ENCODE results near the gene SLC25A41. TPM values are rescaled to one million over a fixed set of nuclear protein-coding genes. Genes with fewer than 3 reads are reported as not detected.

The SLC25A41 gene
- total RNA-seq, 6 experiments from 2014 or later: 0.18 to 0.60 (median 0.56) TPM; not detected in 3

DNA sequence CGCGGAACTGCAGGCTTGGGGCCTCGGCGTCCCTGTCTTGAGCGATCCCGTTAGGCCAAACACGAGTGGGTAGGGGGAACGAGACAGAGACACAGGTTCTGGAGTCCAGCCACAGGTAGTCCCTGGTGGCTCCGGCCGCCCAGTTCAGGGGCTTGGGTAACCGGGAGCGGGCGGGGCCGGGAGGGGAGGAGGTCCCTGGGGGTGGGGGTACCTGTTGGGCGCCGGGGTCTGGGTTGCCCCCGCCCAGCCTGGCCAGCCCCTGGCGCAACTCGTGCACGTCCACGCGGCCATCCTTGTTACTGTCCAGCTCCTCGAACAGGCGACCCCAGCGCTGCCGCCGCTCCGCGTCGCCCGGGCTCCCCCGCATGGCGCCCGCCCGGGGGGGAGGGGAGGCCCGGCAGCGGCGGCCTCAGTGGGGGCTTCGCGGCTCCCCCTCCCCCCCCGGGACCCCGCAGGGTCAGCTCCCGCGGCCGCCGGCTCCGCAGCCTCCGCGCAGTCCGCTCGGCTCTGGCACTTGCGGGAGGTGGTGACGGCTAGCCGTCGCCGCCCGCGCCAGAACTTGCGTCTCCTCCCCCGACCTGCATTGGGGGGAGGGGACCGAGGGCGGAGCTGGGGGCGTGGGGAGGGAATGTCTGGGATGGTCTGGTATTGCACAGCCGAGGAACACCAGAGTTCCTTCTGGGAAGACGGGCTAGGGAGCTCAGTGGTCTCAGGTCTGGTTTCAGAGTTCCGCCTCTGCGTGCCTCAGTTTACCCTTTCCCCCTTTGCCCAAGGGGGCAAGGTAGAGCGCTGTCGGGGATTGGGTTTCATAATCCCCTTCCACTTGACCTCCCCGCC is 25.9 kb upstream of the SLC25A41 start, which contains the start of gene SLC25A23:
Gene SLC25A23 (minus strand): TSS at position 531 of the 837 bp plus-strand sequence. CDS start 164 bp downstream, at position 367.
- Histone ChIP-seq H3K27me3 (no peaks in the 10 kb centered on the region), H3K36me3 (no peaks in the 10 kb centered on the region), H3K27ac (peak within 1 kb of the TSS; percentile 69 to 91 (median 87)), H3K4me1 (peaks cover 0 to 7% (median 0%) of the 10 kb centered on the region in 4 donors), H3K9me3 (no peaks in the 10 kb centered on the region), H3K4me3 (peak within 1 kb of the TSS; percentile 66 to 83 (median 74))
- peak; percentile 63 to 70 (median 66) for ATAC-seq
- intact Hi-C loops (cut with DNase I): no loop called here
- DNase-seq: peak; percentile 73 to 83 (median 83)
- TF ChIP-seq CTCF (IDR thresholded peaks at IDR 0.05) (no peak), POLR2A (IDR thresholded peaks at IDR 0.05) (no peak)
- 0% methylated on average over 11 of the region's 70 CpGs for WGBS (ENCODE audit: insufficient coverage, low coverage, low lambda C conversion rate, missing lambda C conversion rate)

GRCh38 chr19:6458695-6459261 is 25.2 kb upstream of the SLC25A41 start:
- Histone ChIP-seq H3K4me1 (peaks cover 0 to 7% (median 0%) of the 10 kb centered on the region in 4 donors), H3K27ac (peak overlapping the region in 1 of 3 donors; percentile 87), H3K4me3 (peak overlapping the region; percentile 66 to 83 (median 74)), H3K9me3 (no peaks in the 10 kb centered on the region), H3K36me3 (peaks cover 0 to 4% (median 1%) of the 10 kb centered on the region in 4 donors), H3K27me3 (no peaks in the 10 kb centered on the region)
- DNase-seq: peak; percentile 47 to 80 (median 75)
- no peak for TF ChIP-seq CTCF (IDR thresholded peaks at IDR 0.05)
- no peak for TF ChIP-seq POLR2A (IDR thresholded peaks at IDR 0.05)
- WGBS (ENCODE audit: insufficient coverage, low coverage, low lambda C conversion rate, missing lambda C conversion rate): 49% methylated on average over 7 of the region's 16 CpGs
- peak; percentile 21 to 59 (median 55) for ATAC-seq
- intact Hi-C loops (cut with DNase I): no loop called here

GRCh38 chr19:6457958-6458694 is 24.6 kb upstream of the SLC25A41 start:
- no peak for DNase-seq
- ATAC-seq: no peak
- peak overlapping the region in 1 of 3 donors; percentile 83 for H3K4me3 ChIP-seq
- H3K4me1 ChIP-seq: peaks cover 0 to 7% (median 0%) of the 10 kb centered on the region in 4 donors
- intact Hi-C loops (cut with DNase I): no loop called here
- TF ChIP-seq POLR2A (IDR thresholded peaks at IDR 0.05): no peak
- TF ChIP-seq CTCF (IDR thresholded peaks at IDR 0.05): no peak
- no peaks in the 10 kb centered on the region for H3K27me3 ChIP-seq
- H3K9me3 ChIP-seq: no peaks in the 10 kb centered on the region
- no peak overlapping the region for H3K27ac ChIP-seq
- WGBS (ENCODE audit: insufficient coverage, low coverage, low lambda C conversion rate, missing lambda C conversion rate): 82% methylated on average over 2 of the region's 17 CpGs
- peaks cover 0 to 7% (median 5%) of the 10 kb centered on the region in 4 donors for H3K36me3 ChIP-seq

- H3K9me3 ChIP-seq: no peaks in the 10 kb centered on the region
- H3K4me1 ChIP-seq: peaks cover 0 to 7% (median 0%) of the 10 kb centered on the region in 4 donors
- no peak overlapping the region for H3K27ac ChIP-seq
- ATAC-seq: no peak
- no peak overlapping the region for H3K4me3 ChIP-seq
- intact Hi-C loops (cut with DNase I): no loop called here
- H3K27me3 ChIP-seq: no peaks in the 10 kb centered on the region
- no peak for DNase-seq
- 100% methylated on average over 1 of the region's 15 CpGs for WGBS (ENCODE audit: insufficient coverage, low coverage, low lambda C conversion rate, missing lambda C conversion rate)
- H3K36me3 ChIP-seq: peaks cover 0 to 7% (median 5%) of the 10 kb centered on the region in 4 donors
- no peak for TF ChIP-seq CTCF (IDR thresholded peaks at IDR 0.05)
- TF ChIP-seq POLR2A (IDR thresholded peaks at IDR 0.05): no peak
Observed at GRCh38 chr19:6455924-6456323, 22.4 kb upstream of the SLC25A41 start.

Measured in right lobe of liver (tissue), 6 donors.